Nephron progenitor cell (in vitro differentiated cells): Measurements from ENCODE around the gene COL27A1.
A peak's percentile ranks its signal among the peaks of the same experiment; 100 is the strongest.

Experiments used
- DNase-seq: peaks from one replicate; pipeline ENCODE4 v3.0.0; 2021
- H3K27ac Mint-ChIP-seq: 2 replicates; pipeline ENCODE4 v1.8.0; 2021; ENCODE audit warnings: mild to moderate bottlenecking, moderate library complexity, mixed read lengths
- H3K27me3 Mint-ChIP-seq: 2 replicates; pipeline ENCODE4 v1.8.0; 2021; ENCODE audit warnings: mild to moderate bottlenecking, low read depth, mixed read lengths; ENCODE audit not compliant: poor library complexity
- H3K36me3 Mint-ChIP-seq: 2 replicates; pipeline ENCODE4 v1.8.0; 2021; ENCODE audit warnings: low read depth, mixed read lengths
- H3K4me1 Mint-ChIP-seq: 2 replicates; pipeline ENCODE4 v1.8.0; 2021; ENCODE audit warnings: mixed read lengths
- H3K4me3 Mint-ChIP-seq: 2 replicates; pipeline ENCODE4 v1.8.0; 2021; ENCODE audit warnings: mild to moderate bottlenecking, moderate library complexity, mixed read lengths
- H3K9me3 Mint-ChIP-seq: 2 replicates; pipeline ENCODE4 v1.8.0; 2021; ENCODE audit warnings: mild to moderate bottlenecking, moderate library complexity, mixed read lengths
- CTCF ChIP-seq: fragments of 200-600 bp; sonication (generic); IDR thresholded peaks from 2 replicates; pipeline ENCODE4 v1.5.0; 2021; ENCODE audit warnings: antibody characterized with exemption

Gene COL27A1

GRCh38 chr9:114272739-114273431 lies 117.5 kb downstream of the COL27A1 start:
- Mint-ChIP-seq H3K4me3 (no peak overlapping the region), H3K27me3 (no peaks in the 10 kb centered on the region), H3K36me3 (peaks cover 20% of the 10 kb centered on the region), H3K27ac (peak overlapping the region; percentile 79), H3K9me3 (no peaks in the 10 kb centered on the region), H3K4me1 (peaks cover 11% of the 10 kb centered on the region)
- no peak for DNase-seq
- no peak for TF ChIP-seq CTCF

GRCh38 chr9:114273461-114273881 lies 118.1 kb downstream of the COL27A1 start:
- Mint-ChIP-seq H3K27ac (peak overlapping the region; percentile 79), H3K4me1 (peaks cover 11% of the 10 kb centered on the region), H3K27me3 (no peaks in the 10 kb centered on the region), H3K36me3 (peaks cover 26% of the 10 kb centered on the region), H3K9me3 (no peaks in the 10 kb centered on the region), H3K4me3 (no peak overlapping the region)
- TF ChIP-seq CTCF, result no peak
- DNase-seq, result no peak

- Mint-ChIP-seq H3K9me3 (no peaks in the 10 kb centered on the region), H3K36me3 (peaks cover 34% of the 10 kb centered on the region), H3K4me3 (no peak overlapping the region), H3K27me3 (no peaks in the 10 kb centered on the region), H3K27ac (no peak overlapping the region), H3K4me1 (peaks cover 11% of the 10 kb centered on the region)
- DNase-seq, result no peak
- no peak for TF ChIP-seq CTCF
These were observed 118.9 kb downstream of the COL27A1 start for GRCh38 chr9:114274217-114274616.

GRCh38 chr9:114275246-114276004 lies 120.1 kb downstream of the COL27A1 start:
- no peak for TF ChIP-seq CTCF
- H3K4me3 Mint-ChIP-seq, result no peak overlapping the region
- H3K27ac Mint-ChIP-seq, result no peak overlapping the region
- no peaks in the 10 kb centered on the region for H3K9me3 Mint-ChIP-seq
- H3K4me1 Mint-ChIP-seq, result peaks cover 11% of the 10 kb centered on the region
- H3K27me3 Mint-ChIP-seq, result no peaks in the 10 kb centered on the region
- H3K36me3 Mint-ChIP-seq, result peaks cover 36% of the 10 kb centered on the region
- DNase-seq, result no peak

- Mint-ChIP-seq H3K9me3 (no peaks in the 10 kb centered on the region), H3K27me3 (no peaks in the 10 kb centered on the region), H3K4me3 (no peak overlapping the region), H3K27ac (peak overlapping the region; percentile 52), H3K4me1 (peaks cover 25% of the 10 kb centered on the region), H3K36me3 (peaks cover 41% of the 10 kb centered on the region)
- no peak for DNase-seq
- TF ChIP-seq CTCF, result no peak
These were observed 121.8 kb downstream of the COL27A1 start for GRCh38 chr9:114276908-114277821.
